Lower leg skin (tissue), 3 donors: ENCODE results near the gene RBM17.

ENCODE experiments used
- POLR2A ChIP-seq, 2 donors: fragments of 450-650 bp; IDR thresholded peaks; one replicate each; pipeline ENCODE4 v1.6.1; 2016 to 2017; ENCODE audit warnings: antibody characterized with exemption in 2 of 2, mild to moderate bottlenecking in 1 of 2, moderate library complexity in 1 of 2
- TF ChIP-seq, protein P1 (sequence below), 3 donors: fragments of 450-650 bp; IDR thresholded peaks; one replicate each; pipeline ENCODE4 v1.5.1; 2016; ENCODE audit warnings: antibody characterized with exemption in 3 of 3, mild to moderate bottlenecking in 3 of 3, moderate library complexity in 2 of 3

GRCh38 chr10:6088721-6089333, at the start of gene RBM17:
- TF ChIP-seq, protein P1, sequence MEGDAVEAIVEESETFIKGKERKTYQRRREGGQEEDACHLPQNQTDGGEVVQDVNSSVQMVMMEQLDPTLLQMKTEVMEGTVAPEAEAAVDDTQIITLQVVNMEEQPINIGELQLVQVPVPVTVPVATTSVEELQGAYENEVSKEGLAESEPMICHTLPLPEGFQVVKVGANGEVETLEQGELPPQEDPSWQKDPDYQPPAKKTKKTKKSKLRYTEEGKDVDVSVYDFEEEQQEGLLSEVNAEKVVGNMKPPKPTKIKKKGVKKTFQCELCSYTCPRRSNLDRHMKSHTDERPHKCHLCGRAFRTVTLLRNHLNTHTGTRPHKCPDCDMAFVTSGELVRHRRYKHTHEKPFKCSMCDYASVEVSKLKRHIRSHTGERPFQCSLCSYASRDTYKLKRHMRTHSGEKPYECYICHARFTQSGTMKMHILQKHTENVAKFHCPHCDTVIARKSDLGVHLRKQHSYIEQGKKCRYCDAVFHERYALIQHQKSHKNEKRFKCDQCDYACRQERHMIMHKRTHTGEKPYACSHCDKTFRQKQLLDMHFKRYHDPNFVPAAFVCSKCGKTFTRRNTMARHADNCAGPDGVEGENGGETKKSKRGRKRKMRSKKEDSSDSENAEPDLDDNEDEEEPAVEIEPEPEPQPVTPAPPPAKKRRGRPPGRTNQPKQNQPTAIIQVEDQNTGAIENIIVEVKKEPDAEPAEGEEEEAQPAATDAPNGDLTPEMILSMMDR (IDR thresholded peaks at IDR 0.05): peak in 2 of 3 donors; percentile 93 to 100
- peak in 1 of 2 donors; percentile 12 for TF ChIP-seq POLR2A (IDR thresholded peaks at IDR 0.05)
